Measurements from ENCODE around the gene CCDC15.

Gene CCDC15

GRCh38 chr11:125062218-125062930 is 108.4 kb downstream of the CCDC15 start:
- POLR2A ChIA-PET (ENCODE audit: low non-redundant PET), result interaction anchor here (0.5 to 1.1 kb wide), 2 partner anchors 21 to 82 kb away, joined by 3 to 4 read pairs; no protein-coding TSS in a partner anchor
- TF ChIP-seq CTCF (conservative IDR thresholded peaks at IDR 0.05; ENCODE audit: low read depth), result no peak
- CTCF ChIA-PET, result interaction anchor here (0.6 to 1.3 kb wide), 2 partner anchors 80 to 193 kb away, joined by 3 to 6 read pairs; no protein-coding TSS in a partner anchor
- DNase-seq (ENCODE audit: low spot score), result peak; percentile 55
- peak overlapping the region; percentile 74 for H3K27ac ChIP-seq

- peak within 1 kb of the TSS; percentile 74 for H3K27ac ChIP-seq
- CTCF ChIA-PET, result interaction anchor here (0.6 to 1.6 kb wide), 5 partner anchors 11 to 286 kb away, joined by 3 to 7 read pairs (median 4); no protein-coding TSS in a partner anchor
- peak; percentile 28; the same call in 1 of the 2 replicates for TF ChIP-seq CTCF (conservative IDR thresholded peaks at IDR 0.05; ENCODE audit: low read depth)
- POLR2A ChIA-PET (ENCODE audit: low non-redundant PET), result interaction anchor here (0.5 to 1.1 kb wide), 3 partner anchors 15 to 83 kb away, joined by 3 to 4 read pairs (median 3); no protein-coding TSS in a partner anchor
- peak; percentile 61 for DNase-seq (ENCODE audit: low spot score)
These were observed 109.0 kb downstream of the CCDC15 start, which contains the start of gene SLC37A2 for GRCh38 chr11:125062931-125063428. Gene SLC37A2, plus strand, starts transcription at chr11:125063305. Its CDS starts 63 bp downstream, at chr11:125063368.

GRCh38 chr11:125063429-125064043 is 109.5 kb downstream of the CCDC15 start:
- no peak for DNase-seq (ENCODE audit: low spot score)
- no peak for TF ChIP-seq CTCF (conservative IDR thresholded peaks at IDR 0.05; ENCODE audit: low read depth)
- peak overlapping the region; percentile 74 for H3K27ac ChIP-seq
- ChIA-PET CTCF (interaction anchor here (0.6 to 1.6 kb wide), 4 partner anchors 10 to 285 kb away, joined by 3 to 7 read pairs (median 5); no protein-coding TSS in a partner anchor), POLR2A (ENCODE audit: low non-redundant PET) (interaction anchor here (0.5 to 1.1 kb wide), 3 partner anchors 15 to 83 kb away, joined by 3 to 4 read pairs (median 3); no protein-coding TSS in a partner anchor)

GRCh38 chr11:125064070-125064469 is 110.1 kb downstream of the CCDC15 start:
- no peak for DNase-seq (ENCODE audit: low spot score)
- no peak overlapping the region for H3K27ac ChIP-seq
- ChIA-PET CTCF (interaction anchor here (1.0 to 1.6 kb wide), 2 partner anchors 9 to 60 kb away, joined by 4 to 7 read pairs; no protein-coding TSS in a partner anchor), POLR2A (ENCODE audit: low non-redundant PET) (no interaction called here)
- TF ChIP-seq CTCF (conservative IDR thresholded peaks at IDR 0.05; ENCODE audit: low read depth), result no peak

- no peak overlapping the region for H3K27ac ChIP-seq
- no peak for DNase-seq (ENCODE audit: low spot score)
- ChIA-PET POLR2A (ENCODE audit: low non-redundant PET) (no interaction called here), CTCF (no interaction called here)
- TF ChIP-seq CTCF (conservative IDR thresholded peaks at IDR 0.05; ENCODE audit: low read depth), result no peak
These were observed 114.4 kb downstream of the CCDC15 start for GRCh38 chr11:125068368-125068767.

- no peak for DNase-seq (ENCODE audit: low spot score)
- no peak overlapping the region for H3K27ac ChIP-seq
- ChIA-PET CTCF (interaction anchor here (0.6 to 1.1 kb wide), 2 partner anchors 384 to 1973 kb away, joined by 4 read pairs; no protein-coding TSS in a partner anchor), POLR2A (ENCODE audit: low non-redundant PET) (interaction anchor here (1.7 kb wide), 1 partner anchor 14 kb away, joined by 5 read pairs; no protein-coding TSS in a partner anchor)
- no peak for TF ChIP-seq CTCF (conservative IDR thresholded peaks at IDR 0.05; ENCODE audit: low read depth)
These were observed 115.0 kb downstream of the CCDC15 start for GRCh38 chr11:125069008-125069407.
